ENCODE results near the gene CP.
"Not testable (repeated sequence)": the region's sequence is repeated elsewhere in the genome, so short reads cannot be mapped to it uniquely, and the experiment has no call there.

CP gene

DNA sequence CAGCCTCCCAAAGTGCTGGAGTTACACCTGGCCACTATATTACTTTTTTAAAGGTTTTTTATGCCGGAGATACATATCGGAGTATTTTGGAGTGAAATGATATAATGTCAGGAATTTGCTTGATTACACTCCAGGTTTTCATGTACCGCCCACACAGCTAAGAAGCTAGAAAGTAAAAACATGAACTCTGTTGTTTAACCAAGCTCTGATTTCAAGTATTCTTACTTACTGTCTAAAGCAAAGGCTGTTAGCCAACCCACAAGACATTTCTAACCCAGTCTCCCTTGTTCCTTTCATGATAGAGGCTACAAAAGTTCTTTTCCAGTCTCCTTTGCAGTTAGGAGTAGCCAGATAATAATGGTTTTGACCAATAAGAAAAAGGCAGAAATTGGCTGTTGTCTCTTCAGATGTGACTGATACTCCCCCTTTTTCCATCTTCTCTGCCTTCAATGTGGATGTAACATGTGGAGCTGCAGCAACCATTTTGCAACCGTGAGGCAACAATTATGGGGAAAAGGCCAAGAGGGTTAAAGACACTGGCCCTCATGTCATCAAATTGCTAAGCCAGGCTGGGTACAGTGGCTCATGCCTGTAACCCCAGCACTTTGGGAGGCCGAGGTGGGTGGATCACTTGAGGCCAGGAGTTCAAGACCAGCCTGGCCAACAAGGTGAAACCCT lies 6.1 kb upstream of the CP start:
- DNase-seq (ENCODE audit: low spot score) = no peak
- TF ChIP-seq, protein P1, sequence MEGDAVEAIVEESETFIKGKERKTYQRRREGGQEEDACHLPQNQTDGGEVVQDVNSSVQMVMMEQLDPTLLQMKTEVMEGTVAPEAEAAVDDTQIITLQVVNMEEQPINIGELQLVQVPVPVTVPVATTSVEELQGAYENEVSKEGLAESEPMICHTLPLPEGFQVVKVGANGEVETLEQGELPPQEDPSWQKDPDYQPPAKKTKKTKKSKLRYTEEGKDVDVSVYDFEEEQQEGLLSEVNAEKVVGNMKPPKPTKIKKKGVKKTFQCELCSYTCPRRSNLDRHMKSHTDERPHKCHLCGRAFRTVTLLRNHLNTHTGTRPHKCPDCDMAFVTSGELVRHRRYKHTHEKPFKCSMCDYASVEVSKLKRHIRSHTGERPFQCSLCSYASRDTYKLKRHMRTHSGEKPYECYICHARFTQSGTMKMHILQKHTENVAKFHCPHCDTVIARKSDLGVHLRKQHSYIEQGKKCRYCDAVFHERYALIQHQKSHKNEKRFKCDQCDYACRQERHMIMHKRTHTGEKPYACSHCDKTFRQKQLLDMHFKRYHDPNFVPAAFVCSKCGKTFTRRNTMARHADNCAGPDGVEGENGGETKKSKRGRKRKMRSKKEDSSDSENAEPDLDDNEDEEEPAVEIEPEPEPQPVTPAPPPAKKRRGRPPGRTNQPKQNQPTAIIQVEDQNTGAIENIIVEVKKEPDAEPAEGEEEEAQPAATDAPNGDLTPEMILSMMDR (IDR thresholded peaks at IDR 0.05) = no peak
- H3K27ac ChIP-seq = no peak overlapping the region
- H3K4me3 ChIP-seq = no peak overlapping the region

DNA sequence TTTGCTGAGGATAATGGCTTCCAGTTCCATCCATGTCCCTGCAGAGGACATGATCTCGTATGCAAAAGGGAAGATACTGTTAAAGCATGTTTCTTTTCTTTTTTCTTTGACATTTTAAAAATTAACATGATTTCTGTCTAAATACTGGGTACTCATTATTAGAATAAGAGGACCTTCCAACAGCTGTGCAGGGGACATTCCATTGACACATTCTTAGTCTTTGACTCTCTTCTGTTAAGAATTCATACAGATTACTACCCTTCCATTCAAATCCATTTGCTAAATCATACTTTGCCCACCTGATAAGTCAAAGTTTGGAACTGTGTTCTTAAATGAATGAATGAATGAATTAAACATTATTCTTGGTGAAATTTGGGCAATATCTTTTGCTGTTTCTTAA lies 5.1 kb upstream of the CP start:
- DNase-seq (ENCODE audit: low spot score) = no peak
- Histone ChIP-seq H3K4me3 (no peak overlapping the region), H3K27ac (no peak overlapping the region)
- TF ChIP-seq, protein P1 (IDR thresholded peaks at IDR 0.05) = no peak

DNA sequence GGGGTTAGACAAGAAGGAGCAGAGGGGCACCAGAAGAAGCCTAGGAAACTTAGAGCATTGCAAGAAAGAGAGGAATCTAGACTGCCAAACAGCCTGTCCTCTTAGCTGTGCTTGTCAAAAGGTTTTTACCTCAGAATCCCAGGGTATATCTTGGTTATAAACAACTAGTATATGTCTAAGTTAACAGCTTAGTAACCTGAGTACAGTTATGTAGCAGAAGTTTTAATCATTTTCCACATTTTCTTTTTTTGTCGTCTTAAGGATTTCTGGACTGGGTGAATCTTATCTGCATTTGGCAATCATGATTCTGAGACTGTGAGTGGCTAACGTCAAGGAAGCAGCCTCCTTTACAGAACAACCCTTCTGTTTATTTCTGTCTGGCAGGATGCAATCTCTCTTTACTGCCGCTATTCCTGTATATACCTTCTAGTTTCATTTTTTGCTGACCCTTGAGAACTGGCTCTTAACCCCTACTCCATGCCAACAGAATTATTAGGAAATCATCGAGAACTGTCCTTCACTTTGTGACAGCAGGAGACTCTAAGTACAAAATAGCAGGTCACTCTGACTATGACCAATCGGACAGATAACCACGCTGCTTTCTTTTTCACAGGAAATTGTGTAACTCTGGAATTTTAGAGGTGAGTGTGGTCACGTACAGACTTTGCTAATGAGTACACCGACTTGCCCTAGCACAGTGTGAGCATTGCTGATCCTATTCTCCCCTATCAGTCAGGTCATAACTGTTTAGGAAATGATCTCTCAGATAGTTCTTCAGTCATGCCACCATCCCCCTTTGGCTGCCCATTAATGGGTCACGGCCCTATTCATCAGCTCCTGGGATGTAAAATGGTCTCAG lies 3.3 kb upstream of the CP start:
- TF ChIP-seq, protein P1 (IDR thresholded peaks at IDR 0.05) = no peak
- Histone ChIP-seq H3K4me3 (peak overlapping the region; percentile 56), H3K27ac (peak overlapping the region; percentile 59 to 62)
- no peak for DNase-seq (ENCODE audit: low spot score)

DNA sequence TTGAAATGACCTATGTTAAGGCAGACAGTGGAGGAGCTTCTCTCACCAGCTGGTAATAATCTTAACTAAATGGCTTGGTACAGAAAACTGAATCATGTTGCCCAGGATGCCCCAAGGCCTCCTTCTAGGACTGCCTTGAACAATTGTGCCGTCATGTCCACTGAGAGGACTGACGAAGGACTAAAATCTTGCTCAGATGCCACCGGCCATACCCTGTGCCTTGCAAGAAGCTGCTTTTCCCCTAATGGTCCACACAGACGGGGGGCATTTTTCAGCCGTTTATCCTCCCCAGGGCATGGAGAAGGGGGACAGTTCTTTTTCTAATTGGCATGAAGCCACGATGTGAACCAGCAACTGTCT lies 1.8 kb upstream of the CP start:
- Histone ChIP-seq H3K27ac (no peak overlapping the region), H3K4me3 (no peak overlapping the region)
- TF ChIP-seq, protein P1 (IDR thresholded peaks at IDR 0.05) = no peak
- no peak for DNase-seq (ENCODE audit: low spot score)

DNA sequence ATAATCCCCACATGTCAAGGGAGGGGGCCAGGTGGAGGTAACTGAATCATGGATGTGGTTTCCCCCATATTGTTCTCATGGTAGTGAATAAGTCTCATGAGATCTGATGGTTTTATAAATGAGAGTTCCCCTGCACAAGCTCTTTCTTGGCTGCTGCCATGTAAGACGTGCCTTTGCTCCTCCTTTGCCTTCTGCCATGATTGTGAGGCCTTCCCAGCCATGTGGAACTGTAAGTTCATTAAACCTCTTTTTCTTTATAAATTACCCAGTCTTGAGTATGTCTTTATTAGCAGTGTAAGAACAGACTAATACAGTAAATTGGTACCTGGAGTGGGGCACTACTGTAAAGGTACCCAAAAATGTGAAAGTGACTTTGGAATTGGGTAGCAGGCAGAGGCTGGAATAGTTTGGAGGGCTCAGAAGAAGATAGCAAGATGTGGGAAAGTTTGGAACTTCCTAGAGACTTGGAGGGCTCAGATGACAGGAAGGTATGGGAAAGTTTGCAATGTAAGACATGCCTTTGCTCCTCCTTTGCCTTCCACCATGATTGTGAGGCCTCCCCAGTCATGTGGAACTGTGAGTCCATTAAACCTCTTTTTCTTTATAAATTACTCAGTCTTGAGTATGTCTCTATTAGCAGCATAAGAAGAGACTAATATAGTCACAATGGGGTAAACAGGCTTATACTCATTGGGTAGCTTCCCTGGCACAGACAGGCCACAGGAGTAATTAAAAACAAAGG lies 2.1 kb downstream of the CP start:
- not testable (repeated sequence) for DNase-seq (ENCODE audit: low spot score); H3K4me3 ChIP-seq; H3K27ac ChIP-seq

DNA sequence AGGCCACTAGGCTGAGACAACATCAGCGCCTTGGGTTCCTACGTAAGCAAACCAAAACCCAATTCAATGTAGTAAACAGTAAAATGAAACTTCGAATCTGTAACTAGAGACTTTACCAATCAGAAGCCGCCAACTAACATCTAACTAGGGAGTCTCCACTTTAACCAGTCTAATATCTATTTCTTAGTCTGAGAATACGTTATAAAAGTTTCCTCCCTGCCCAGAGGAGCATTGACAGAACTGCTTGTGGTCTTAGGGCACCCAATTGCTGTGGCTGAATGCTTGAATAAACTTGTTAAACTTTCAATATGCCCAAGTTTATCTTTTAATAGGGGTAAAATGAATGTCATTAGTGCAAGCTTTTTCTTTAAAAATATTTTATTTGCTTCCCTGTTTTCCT lies 4.3 kb downstream of the CP start:
- no peak overlapping the region for H3K4me3 ChIP-seq
- DNase-seq (ENCODE audit: low spot score) = no peak
- no peak overlapping the region for H3K27ac ChIP-seq
- TF ChIP-seq, protein P1 (IDR thresholded peaks at IDR 0.05) = no peak

DNA sequence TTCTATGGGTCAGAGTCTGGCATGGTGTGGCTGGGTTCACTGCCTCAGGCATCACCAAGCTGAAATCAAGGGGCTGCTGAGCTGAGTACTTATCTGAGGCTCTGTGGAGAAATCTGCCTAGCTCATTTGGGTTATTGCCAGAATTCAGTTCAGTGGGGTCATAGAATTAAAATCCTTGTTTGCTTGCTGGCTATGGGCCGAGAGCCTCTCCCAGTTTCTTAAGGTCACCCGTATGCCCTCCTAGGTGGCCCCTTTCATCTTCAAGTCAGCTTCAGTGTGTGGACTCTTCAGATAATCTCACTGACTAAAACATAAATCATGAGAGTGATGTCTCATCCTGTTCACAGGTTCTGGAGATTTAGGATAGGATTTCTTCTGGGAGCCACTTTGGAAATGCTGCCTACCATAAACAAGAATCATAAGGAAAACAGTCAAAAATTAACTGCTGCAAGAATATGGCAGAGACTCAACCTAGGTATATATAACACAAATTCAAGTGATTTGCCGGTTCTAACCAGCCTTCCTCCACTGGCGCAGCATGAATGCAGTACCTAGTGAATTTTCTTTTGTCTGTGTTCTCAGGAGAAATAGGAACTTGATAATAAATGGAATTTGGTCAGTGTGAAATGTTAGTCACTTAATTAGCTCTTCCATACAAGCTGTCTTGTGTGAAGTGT lies 5.3 kb downstream of the CP start:
- Histone ChIP-seq H3K4me3 (no peak overlapping the region), H3K27ac (no peak overlapping the region)
- DNase-seq (ENCODE audit: low spot score) = no peak
- TF ChIP-seq, protein P1 (IDR thresholded peaks at IDR 0.05) = no peak

All from coronary artery (tissue), 2 donors.